Left ventricle myocardium inferior (tissue), 1 donor: ENCODE data around the gene DYNC1LI1. TPM values are rescaled to one million over a fixed set of nuclear protein-coding genes. Genes with fewer than 3 reads are reported as not detected.
"Not testable (repeated sequence)": the region's sequence is repeated elsewhere in the genome, so short reads cannot be mapped to it uniquely, and the experiment has no call there.

Experiments
- DNase-seq: peaks from one replicate; pipeline ENCODE4 v3.0.0-alpha.2; 2020
- H3K27ac ChIP-seq: fragments of 200-600 bp; replicated peaks from 2 replicates; pipeline ENCODE4 v1.8.0; 2021
- H3K27me3 ChIP-seq: fragments of 200-600 bp; 2 replicates; pipeline ENCODE4 v1.8.0; 2021; ENCODE audit warnings: low read depth
- H3K36me3 ChIP-seq: fragments of 200-600 bp; 2 replicates; pipeline ENCODE4 v1.8.0; 2021
- H3K4me1 ChIP-seq: fragments of 200-600 bp; 2 replicates; pipeline ENCODE4 v1.8.0; 2021
- H3K4me3 ChIP-seq: fragments of 200-600 bp; 2 replicates; pipeline ENCODE4 v1.8.0; 2021; ENCODE audit warnings: mild to moderate bottlenecking, moderate library complexity
- H3K9me3 ChIP-seq: fragments of 200-600 bp; replicated peaks from 2 replicates; pipeline ENCODE4 v1.8.0; 2021
- intact Hi-C: fragments of 100-400 bp; cut with micrococcal nuclease; formaldehyde crosslinking; loops from one replicate; pipeline ENCODE4 v1.11.0; 2022
- total RNA-seq: library from RNA; stranded (reverse); fragmentation: NEBNext Ultra II Directional; extraction: Animal tissue kit (Norgen Biotek cat#: 25700); gene quantifications from one replicate; pipeline ENCODE4 v1.2.1, GENCODE V29; 2021
- TF ChIP-seq, protein P1 (sequence below): fragments of 200-600 bp; IDR thresholded peaks from 2 replicates; pipeline ENCODE4 v1.8.0; 2021; ENCODE audit warnings: antibody characterized with exemption, mild to moderate bottlenecking, borderline replicate concordance
- donor health status: DM: no; HTN: yes; CAD: no; lungs with severe emphysema.

The DYNC1LI1 gene
- total RNA-seq, 1 donor from 2014 or later: 53.8 TPM

- intact Hi-C loops: no loop called here
- Histone ChIP-seq H3K27ac (no peak overlapping the region), H3K9me3 (no peaks in the 10 kb centered on the region), H3K4me3 (no peak overlapping the region), H3K4me1 (peaks cover 18% of the 10 kb centered on the region), H3K27me3 (no peaks in the 10 kb centered on the region), H3K36me3 (peaks cover 42% of the 10 kb centered on the region)
- no peak for DNase-seq
- TF ChIP-seq, protein P1, sequence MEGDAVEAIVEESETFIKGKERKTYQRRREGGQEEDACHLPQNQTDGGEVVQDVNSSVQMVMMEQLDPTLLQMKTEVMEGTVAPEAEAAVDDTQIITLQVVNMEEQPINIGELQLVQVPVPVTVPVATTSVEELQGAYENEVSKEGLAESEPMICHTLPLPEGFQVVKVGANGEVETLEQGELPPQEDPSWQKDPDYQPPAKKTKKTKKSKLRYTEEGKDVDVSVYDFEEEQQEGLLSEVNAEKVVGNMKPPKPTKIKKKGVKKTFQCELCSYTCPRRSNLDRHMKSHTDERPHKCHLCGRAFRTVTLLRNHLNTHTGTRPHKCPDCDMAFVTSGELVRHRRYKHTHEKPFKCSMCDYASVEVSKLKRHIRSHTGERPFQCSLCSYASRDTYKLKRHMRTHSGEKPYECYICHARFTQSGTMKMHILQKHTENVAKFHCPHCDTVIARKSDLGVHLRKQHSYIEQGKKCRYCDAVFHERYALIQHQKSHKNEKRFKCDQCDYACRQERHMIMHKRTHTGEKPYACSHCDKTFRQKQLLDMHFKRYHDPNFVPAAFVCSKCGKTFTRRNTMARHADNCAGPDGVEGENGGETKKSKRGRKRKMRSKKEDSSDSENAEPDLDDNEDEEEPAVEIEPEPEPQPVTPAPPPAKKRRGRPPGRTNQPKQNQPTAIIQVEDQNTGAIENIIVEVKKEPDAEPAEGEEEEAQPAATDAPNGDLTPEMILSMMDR: no peak
These were observed 29.8 kb downstream of the DYNC1LI1 start for GRCh38 chr3:32540899-32541298.

- Histone ChIP-seq H3K9me3 (no peaks in the 10 kb centered on the region), H3K27ac (no peak overlapping the region), H3K27me3 (no peaks in the 10 kb centered on the region), H3K4me3 (no peak overlapping the region), H3K4me1 (peaks cover 14% of the 10 kb centered on the region), H3K36me3 (peaks cover 78% of the 10 kb centered on the region)
- intact Hi-C loops: no loop called here
- no peak for DNase-seq
- TF ChIP-seq, protein P1: no peak
These were observed 38.2 kb downstream of the DYNC1LI1 start for GRCh38 chr3:32532434-32532833.

DNA sequence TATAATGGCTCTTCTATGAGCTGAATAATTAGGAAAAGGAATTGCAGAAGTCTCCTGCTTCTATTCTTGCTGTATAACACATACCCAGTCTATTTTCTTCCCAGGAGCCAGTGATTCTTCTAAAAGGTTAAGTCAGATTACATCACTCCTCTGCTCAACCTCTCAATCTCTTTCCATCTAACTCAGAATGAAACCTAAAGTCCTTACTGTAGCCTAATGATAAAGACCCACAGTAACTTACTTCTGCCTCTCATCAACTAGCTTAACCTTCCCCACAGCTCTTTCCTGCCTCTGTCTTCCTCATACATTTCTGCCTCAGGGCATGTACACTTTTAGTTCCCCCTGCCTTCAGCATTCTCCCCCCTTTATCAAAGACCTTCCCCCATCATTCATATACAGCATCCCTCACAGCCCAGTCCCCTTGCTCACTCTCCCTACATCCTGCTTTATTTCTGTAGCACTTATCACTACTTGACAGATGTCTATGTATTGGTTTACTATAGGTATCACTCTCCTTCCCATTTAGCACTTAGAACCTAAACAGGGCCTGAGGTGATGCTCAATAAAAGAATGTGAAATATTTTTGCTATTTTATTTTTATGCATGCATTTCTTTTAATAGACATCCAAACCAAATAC is 39.5 kb downstream of the DYNC1LI1 start:
- Histone ChIP-seq H3K27ac (no peak overlapping the region), H3K27me3 (no peaks in the 10 kb centered on the region)

DNA sequence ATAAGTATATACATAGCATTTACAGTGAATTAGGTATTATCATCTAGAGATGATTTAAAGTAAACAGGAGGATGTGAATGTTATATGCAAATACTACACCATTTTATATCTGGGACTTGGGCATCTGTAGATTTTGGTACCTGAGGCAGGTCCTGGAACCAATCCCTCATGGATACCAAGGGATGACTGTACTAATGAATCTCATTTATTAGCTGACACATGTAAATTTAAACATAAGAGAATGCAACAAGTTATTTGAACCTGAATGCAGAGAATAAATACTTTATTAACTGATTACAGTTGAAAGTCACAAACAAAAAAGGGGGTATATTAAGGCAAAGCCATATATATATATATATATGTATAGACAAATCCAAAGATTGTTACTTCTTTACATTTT is 44.9 kb downstream of the DYNC1LI1 start:
- no peak overlapping the region for H3K27ac ChIP-seq
- H3K4me1 ChIP-seq: no peaks in the 10 kb centered on the region
- H3K4me3 ChIP-seq: no peak overlapping the region
- peaks cover 6% of the 10 kb centered on the region for H3K9me3 ChIP-seq
- intact Hi-C loops: no loop called here
- peaks cover 71% of the 10 kb centered on the region for H3K36me3 ChIP-seq
- TF ChIP-seq, protein P1: no peak
- H3K27me3 ChIP-seq: no peaks in the 10 kb centered on the region
- no peak for DNase-seq

More for the DNA sequence above, 39.5 kb downstream of the DYNC1LI1 start:
- DNase-seq: no peak
- Histone ChIP-seq H3K36me3 (peaks cover 78% of the 10 kb centered on the region), H3K4me3 (no peak overlapping the region), H3K9me3 (no peaks in the 10 kb centered on the region), H3K4me1 (peaks cover 14% of the 10 kb centered on the region)
- intact Hi-C loops: no loop called here
- TF ChIP-seq, protein P1: no peak

- DNase-seq: no peak
- H3K27me3 ChIP-seq: no peaks in the 10 kb centered on the region
- TF ChIP-seq, protein P1: no peak
- no peak overlapping the region for H3K27ac ChIP-seq
- H3K36me3 ChIP-seq: peaks cover 45% of the 10 kb centered on the region
- no peak overlapping the region for H3K4me3 ChIP-seq
- peaks cover 6% of the 10 kb centered on the region for H3K9me3 ChIP-seq
- intact Hi-C loops: no loop called here
- H3K4me1 ChIP-seq: no peaks in the 10 kb centered on the region
These were observed 48.0 kb downstream of the DYNC1LI1 start for GRCh38 chr3:32522682-32523081.

DNA sequence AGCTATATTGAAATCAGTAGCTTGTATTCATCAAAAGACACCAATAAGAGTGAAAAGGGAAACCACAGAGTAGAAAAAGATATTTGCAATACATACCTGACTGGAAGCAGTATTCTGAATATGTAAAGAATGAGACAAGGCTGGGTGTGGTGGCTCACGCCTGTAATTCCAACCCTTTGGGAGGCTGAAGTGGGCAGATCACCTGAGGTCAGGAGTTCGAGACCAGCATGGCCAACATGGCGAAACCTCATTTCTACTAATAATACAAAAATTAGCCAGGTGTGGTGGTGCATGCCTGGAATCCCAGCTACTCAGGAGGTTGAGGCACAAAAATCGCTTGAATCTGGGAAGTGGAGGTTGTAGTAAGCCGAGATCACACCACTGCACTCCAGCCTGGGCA is 51.7 kb downstream of the DYNC1LI1 start:
- DNase-seq, H3K4me3 ChIP-seq, H3K27ac ChIP-seq, H3K27me3 ChIP-seq, H3K4me1 ChIP-seq, H3K36me3 ChIP-seq, H3K9me3 ChIP-seq: not testable (repeated sequence)
- intact Hi-C loops: loop anchor here (5.0 kb wide), 1 partner anchor 138 kb away; no protein-coding TSS in a partner anchor

DNA sequence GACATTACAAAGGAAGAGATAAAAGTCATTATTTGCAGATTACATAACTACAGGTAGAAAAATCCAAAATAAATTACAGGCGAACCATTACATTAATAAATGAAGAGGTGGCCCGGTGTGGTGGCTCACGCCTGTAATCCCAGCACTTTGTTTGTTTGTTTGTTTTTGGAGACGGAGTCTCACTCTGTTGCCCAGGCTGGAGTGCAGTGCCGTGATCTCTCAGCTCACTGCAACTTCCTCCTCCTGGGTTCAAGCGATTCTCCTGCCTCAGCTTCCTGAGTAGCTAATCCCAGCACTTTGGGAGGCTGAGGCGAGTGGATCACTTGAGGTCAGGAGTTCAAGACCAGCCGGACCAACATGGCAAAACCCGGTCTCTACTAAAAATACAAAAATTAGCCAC is 53.9 kb downstream of the DYNC1LI1 start:
- H3K4me3 ChIP-seq, H3K4me1 ChIP-seq, DNase-seq, H3K27ac ChIP-seq, H3K9me3 ChIP-seq, H3K27me3 ChIP-seq, H3K36me3 ChIP-seq: not testable (repeated sequence)
- intact Hi-C loops: loop anchor here (5.0 kb wide), 1 partner anchor 141 kb away; no protein-coding TSS in a partner anchor
